Smooth muscle cell (in vitro differentiated cells): ENCODE data around the gene CHAC1. TPM values are rescaled to one million over a fixed set of nuclear protein-coding genes. Genes with fewer than 3 reads are reported as not detected.
A peak's percentile ranks its signal among the peaks of the same experiment; 100 is the strongest.

Source experiments
- DNase-seq: peaks from one replicate; lab custom pipeline; 2025; ENCODE audit not compliant: unreplicated experiment; lab: John Stamatoyannopoulos, UW
- H2AFZ ChIP-seq: fragments of 200-600 bp; sonication (generic); 2 replicates; pipeline ENCODE4 v1.6.0; 2016; ENCODE audit warnings: antibody characterized with exemption, low read depth, mild to moderate bottlenecking
- H3F3A ChIP-seq: fragments of 200-600 bp; sonication (generic); 2 replicates; pipeline ENCODE4 v1.6.0; 2017; ENCODE audit warnings: antibody characterized with exemption, low read depth
- H3K27ac ChIP-seq: fragments of 200-600 bp; sonication (generic); 2 replicates; pipeline ENCODE4 v1.5.1; 2016; ENCODE audit warnings: low read depth, mild to moderate bottlenecking
- H3K27me3 ChIP-seq: fragments of 200-600 bp; sonication (generic); 2 replicates; pipeline ENCODE4 v1.6.1; 2016; ENCODE audit warnings: low read depth, mild to moderate bottlenecking
- H3K36me3 ChIP-seq: fragments of 200-600 bp; sonication (generic); 2 replicates; pipeline ENCODE4 v1.5.1; 2016; ENCODE audit warnings: low read depth
- H3K4me1 ChIP-seq: fragments of 200-600 bp; sonication (generic); 2 replicates; pipeline ENCODE4 v1.5.1; 2016; ENCODE audit warnings: low read depth
- H3K4me2 ChIP-seq: fragments of 200-600 bp; sonication (generic); 2 replicates; pipeline ENCODE4 v1.6.0; 2016; ENCODE audit warnings: mild to moderate bottlenecking
- H3K4me3 ChIP-seq: fragments of 200-600 bp; sonication (generic); 2 replicates; pipeline ENCODE4 v1.5.1; 2016; ENCODE audit warnings: mild to moderate bottlenecking
- H3K79me2 ChIP-seq: fragments of 200-600 bp; sonication (generic); 2 replicates; pipeline ENCODE4 v1.6.0; 2016; ENCODE audit warnings: low read depth, mild to moderate bottlenecking
- H3K9ac ChIP-seq: fragments of 200-600 bp; sonication (generic); 2 replicates; pipeline ENCODE4 v1.6.0; 2016; ENCODE audit warnings: low read depth
- H3K9me3 ChIP-seq: fragments of 200-600 bp; sonication (generic); replicated peaks from 2 replicates; pipeline ENCODE4 v1.5.1; 2016; ENCODE audit warnings: low read depth
- H4K20me1 ChIP-seq: fragments of 200-600 bp; sonication (generic); 2 replicates; pipeline ENCODE4 v1.6.0; 2016; ENCODE audit warnings: low read depth
- CTCF ChIP-seq: fragments of 200-600 bp; sonication (generic); IDR thresholded peaks from 2 replicates; pipeline ENCODE4 v1.5.1; 2017; ENCODE audit warnings: borderline replicate concordance, mild to moderate bottlenecking, antibody characterized with exemption; ENCODE audit not compliant: insufficient read depth, poor library complexity, severe bottlenecking
- WGBS: methylation state at CpG from one replicate; pipeline ENCODE4 v1.1.7; 2016; ENCODE audit warnings: low lambda C conversion rate; 5-methylcytosine and 5-hydroxymethylcytosine counted together
- polyA plus RNA-seq: library from polyadenylated mRNA; unstranded; fragments of >200 nt; fragmentation: Nextera tagmentation; extraction: Ambion mirVana; gene quantifications from 2 replicates; pipeline ENCODE4 v1.2.1, GENCODE V29; 2016
- total RNA-seq: library from RNA; depleted of rRNA; stranded (reverse); fragments of >200 nt; gene quantifications from 2 replicates; pipeline ENCODE4 v1.2.3, GENCODE V29; 2014

The CHAC1 gene
- total and polyA plus RNA-seq, 2 experiments from 2014 or later: 29.6 to 31.5 TPM

- no peak overlapping the region for H3K27ac ChIP-seq
- no peaks in the 10 kb centered on the region for H4K20me1 ChIP-seq
- DNase-seq: no peak
- H3K27me3 ChIP-seq: no peaks in the 10 kb centered on the region
- H3K79me2 ChIP-seq: no peaks in the 10 kb centered on the region
- WGBS: 50% methylated on average over 15 of the region's 15 CpGs
- no peaks in the 10 kb centered on the region for H3K36me3 ChIP-seq
- H3K4me2 ChIP-seq: peak overlapping the region; percentile 88
- peaks cover 8% of the 10 kb centered on the region for H3F3A ChIP-seq
- H3K9me3 ChIP-seq: no peaks in the 10 kb centered on the region
- H3K4me1 ChIP-seq: peaks cover 5% of the 10 kb centered on the region
- H3K9ac ChIP-seq: peak overlapping the region; percentile 31
- peak overlapping the region; percentile 91 for H2AFZ ChIP-seq
- no peak for TF ChIP-seq CTCF
- H3K4me3 ChIP-seq: peak overlapping the region; percentile 67
Observed at GRCh38 chr15:40942337-40942854, 10.9 kb upstream of the CHAC1 start.

GRCh38 chr15:40942878-40943277 is 10.4 kb upstream of the CHAC1 start:
- H3F3A ChIP-seq: peaks cover 8% of the 10 kb centered on the region
- no peaks in the 10 kb centered on the region for H4K20me1 ChIP-seq
- no peaks in the 10 kb centered on the region for H3K27me3 ChIP-seq
- H3K9me3 ChIP-seq: no peaks in the 10 kb centered on the region
- H3K4me2 ChIP-seq: peak overlapping the region; percentile 88
- no peak overlapping the region for H3K4me3 ChIP-seq
- no peaks in the 10 kb centered on the region for H3K79me2 ChIP-seq
- 98% methylated on average over 12 of the region's 12 CpGs for WGBS
- no peak for TF ChIP-seq CTCF
- no peak overlapping the region for H3K9ac ChIP-seq
- peak overlapping the region; percentile 91 for H2AFZ ChIP-seq
- H3K27ac ChIP-seq: no peak overlapping the region
- DNase-seq: no peak
- no peaks in the 10 kb centered on the region for H3K36me3 ChIP-seq
- peaks cover 5% of the 10 kb centered on the region for H3K4me1 ChIP-seq

- Histone ChIP-seq H3K27ac (no peak overlapping the region), H3K4me2 (no peak overlapping the region), H3K9me3 (no peaks in the 10 kb centered on the region), H2AFZ (no peak overlapping the region), H3K4me1 (peaks cover 5% of the 10 kb centered on the region), H3K79me2 (no peaks in the 10 kb centered on the region), H3K4me3 (no peak overlapping the region), H3K36me3 (no peaks in the 10 kb centered on the region), H3K27me3 (no peaks in the 10 kb centered on the region), H3F3A (peaks cover 8% of the 10 kb centered on the region), H4K20me1 (no peaks in the 10 kb centered on the region), H3K9ac (no peak overlapping the region)
- no peak for DNase-seq
- 96% methylated on average over 9 of the region's 9 CpGs for WGBS
- no peak for TF ChIP-seq CTCF
Observed at GRCh38 chr15:40943764-40944365, 9.4 kb upstream of the CHAC1 start.
